ENCODE data around the gene UBQLN3.

UBQLN3 gene

GRCh38 chr11:5505363-5506048 is 4.3 kb downstream of the UBQLN3 start:
- no peak for DNase-seq (ENCODE audit: low read depth in 2 of 2)

GRCh38 chr11:5504403-5504921 is 5.3 kb downstream of the UBQLN3 start:
- no peak for DNase-seq (ENCODE audit: low read depth in 2 of 2)

GRCh38 chr11:5500393-5500801 is 9.4 kb downstream of the UBQLN3 start:
- DNase-seq (ENCODE audit: low read depth in 2 of 2): no peak

- DNase-seq (ENCODE audit: low read depth in 2 of 2): no peak
These were observed 10.1 kb downstream of the UBQLN3 start for GRCh38 chr11:5499671-5500070.

GRCh38 chr11:5489576-5490357 is 20.0 kb downstream of the UBQLN3 start:
- DNase-seq (ENCODE audit: low read depth in 2 of 2): no peak

- no peak for DNase-seq (ENCODE audit: low read depth in 2 of 2)
These were observed 20.9 kb downstream of the UBQLN3 start for GRCh38 chr11:5488798-5489399.

- DNase-seq (ENCODE audit: low read depth in 2 of 2): no peak
These were observed 21.4 kb downstream of the UBQLN3 start, which contains the start of gene OR52D1 for GRCh38 chr11:5488385-5488784. TSS of gene OR52D1 (plus strand) at chr11:5488685. CDS start at chr11:5488707, 22 bp downstream.

- no peak for DNase-seq (ENCODE audit: low read depth in 2 of 2)
These were observed 23.3 kb downstream of the UBQLN3 start for GRCh38 chr11:5486421-5486820.

- DNase-seq (ENCODE audit: low read depth in 2 of 2): no peak
These were observed 23.8 kb downstream of the UBQLN3 start for GRCh38 chr11:5486003-5486402.

GRCh38 chr11:5476186-5476819 is 33.5 kb downstream of the UBQLN3 start:
- DNase-seq (ENCODE audit: low read depth in 2 of 2): no peak

GRCh38 chr11:5473921-5474320 is 35.8 kb downstream of the UBQLN3 start:
- DNase-seq (ENCODE audit: low read depth in 2 of 2): no peak

GRCh38 chr11:5467527-5467926 is 42.2 kb downstream of the UBQLN3 start:
- DNase-seq (ENCODE audit: low read depth in 2 of 2): no peak

GRCh38 chr11:5460983-5461621 is 48.7 kb downstream of the UBQLN3 start:
- no peak for DNase-seq (ENCODE audit: low read depth in 2 of 2)
